ENCODE results near the gene CLDN16. TPM values are rescaled to one million over a fixed set of nuclear protein-coding genes. Genes with fewer than 3 reads are reported as not detected.

The CLDN16 gene
- total RNA-seq, 1 donor from 2014 or later: not detected

DNA sequence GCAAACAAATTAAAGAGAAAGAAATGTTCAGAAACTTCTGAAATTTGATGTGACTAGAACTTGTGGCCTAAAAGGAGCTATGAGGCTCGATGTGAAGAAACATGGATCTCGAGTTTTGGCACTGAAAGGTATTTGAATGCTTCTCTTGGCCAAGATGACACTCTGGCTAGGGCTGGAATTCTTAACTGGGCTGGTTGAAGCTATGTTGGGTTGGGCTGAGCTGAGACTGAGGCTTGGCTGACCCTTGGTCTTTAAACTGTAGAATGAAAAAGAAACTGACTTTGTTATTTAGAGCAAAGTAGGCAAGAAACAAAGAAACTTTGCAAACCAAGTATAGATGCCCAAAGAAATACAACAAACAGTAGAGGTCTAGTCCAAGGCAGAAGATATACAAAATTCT, 28.1 kb upstream of the CLDN16 start:
- Mint-ChIP-seq H3K27ac (ENCODE audit: unreplicated experiment) (no peak overlapping the region), H3K4me3 (ENCODE audit: unreplicated experiment) (no peak overlapping the region), H3K36me3 (ENCODE audit: unreplicated experiment) (no peaks in the 10 kb centered on the region), H3K9me3 (ENCODE audit: unreplicated experiment) (no peaks in the 10 kb centered on the region), H3K27me3 (ENCODE audit: unreplicated experiment) (no peaks in the 10 kb centered on the region), H3K4me1 (ENCODE audit: low read depth, unreplicated experiment) (peaks cover 5% of the 10 kb centered on the region)
- no peak for DNase-seq
- TF ChIP-seq, protein P1, sequence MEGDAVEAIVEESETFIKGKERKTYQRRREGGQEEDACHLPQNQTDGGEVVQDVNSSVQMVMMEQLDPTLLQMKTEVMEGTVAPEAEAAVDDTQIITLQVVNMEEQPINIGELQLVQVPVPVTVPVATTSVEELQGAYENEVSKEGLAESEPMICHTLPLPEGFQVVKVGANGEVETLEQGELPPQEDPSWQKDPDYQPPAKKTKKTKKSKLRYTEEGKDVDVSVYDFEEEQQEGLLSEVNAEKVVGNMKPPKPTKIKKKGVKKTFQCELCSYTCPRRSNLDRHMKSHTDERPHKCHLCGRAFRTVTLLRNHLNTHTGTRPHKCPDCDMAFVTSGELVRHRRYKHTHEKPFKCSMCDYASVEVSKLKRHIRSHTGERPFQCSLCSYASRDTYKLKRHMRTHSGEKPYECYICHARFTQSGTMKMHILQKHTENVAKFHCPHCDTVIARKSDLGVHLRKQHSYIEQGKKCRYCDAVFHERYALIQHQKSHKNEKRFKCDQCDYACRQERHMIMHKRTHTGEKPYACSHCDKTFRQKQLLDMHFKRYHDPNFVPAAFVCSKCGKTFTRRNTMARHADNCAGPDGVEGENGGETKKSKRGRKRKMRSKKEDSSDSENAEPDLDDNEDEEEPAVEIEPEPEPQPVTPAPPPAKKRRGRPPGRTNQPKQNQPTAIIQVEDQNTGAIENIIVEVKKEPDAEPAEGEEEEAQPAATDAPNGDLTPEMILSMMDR (IDR thresholded peaks at IDR 0.05; ENCODE audit: partially characterized antibody, unreplicated experiment): no peak

DNA sequence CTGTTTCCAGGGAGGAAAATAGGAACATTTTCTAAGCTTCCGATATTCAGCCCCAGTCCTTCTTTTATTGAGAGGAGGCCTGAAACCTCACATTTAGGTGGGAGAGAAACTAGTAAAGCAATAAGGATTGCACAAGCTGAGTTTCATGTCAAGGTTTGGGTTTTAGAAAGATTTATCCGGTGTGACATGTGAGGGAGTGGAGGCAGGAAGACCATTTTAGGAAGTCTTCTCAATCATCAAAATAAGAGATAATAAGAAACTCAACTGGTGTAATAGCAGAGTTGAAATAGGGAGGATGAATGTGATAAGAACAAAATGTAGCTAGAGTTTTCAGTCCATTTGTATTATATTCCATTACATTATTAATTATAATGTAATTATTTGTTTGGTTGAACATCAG, 27.7 kb upstream of the CLDN16 start:
- H3K36me3 Mint-ChIP-seq (ENCODE audit: unreplicated experiment): no peaks in the 10 kb centered on the region
- H3K27me3 Mint-ChIP-seq (ENCODE audit: unreplicated experiment): no peaks in the 10 kb centered on the region
- H3K27ac Mint-ChIP-seq (ENCODE audit: unreplicated experiment): no peak overlapping the region
- DNase-seq: no peak
- peaks cover 5% of the 10 kb centered on the region for H3K4me1 Mint-ChIP-seq (ENCODE audit: low read depth, unreplicated experiment)
- no peak overlapping the region for H3K4me3 Mint-ChIP-seq (ENCODE audit: unreplicated experiment)
- no peaks in the 10 kb centered on the region for H3K9me3 Mint-ChIP-seq (ENCODE audit: unreplicated experiment)
- TF ChIP-seq, protein P1 (IDR thresholded peaks at IDR 0.05; ENCODE audit: partially characterized antibody, unreplicated experiment): no peak

DNA sequence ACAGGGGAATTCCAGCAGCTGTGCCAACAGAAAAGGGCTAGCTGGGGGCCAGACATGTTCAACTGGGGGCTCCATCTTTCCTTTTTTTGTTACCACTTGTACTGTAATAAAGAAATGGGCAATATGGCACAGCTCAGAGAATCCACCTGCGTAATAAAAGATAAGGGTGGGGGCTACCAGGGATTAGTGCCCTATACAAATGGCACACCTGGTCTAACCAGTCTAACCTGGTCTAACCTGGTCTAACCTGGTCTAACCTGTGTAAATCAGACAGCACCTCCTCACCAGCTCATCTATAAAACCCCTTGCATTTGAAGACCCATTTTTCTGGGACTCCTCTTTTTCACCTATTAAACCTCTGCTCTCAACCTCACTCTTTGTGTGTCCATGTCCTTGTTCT, 26.2 kb upstream of the CLDN16 start:
- Mint-ChIP-seq H3K4me3 (ENCODE audit: unreplicated experiment) (no peak overlapping the region), H3K9me3 (ENCODE audit: unreplicated experiment) (no peaks in the 10 kb centered on the region), H3K27ac (ENCODE audit: unreplicated experiment) (no peak overlapping the region), H3K36me3 (ENCODE audit: unreplicated experiment) (no peaks in the 10 kb centered on the region), H3K27me3 (ENCODE audit: unreplicated experiment) (no peaks in the 10 kb centered on the region), H3K4me1 (ENCODE audit: low read depth, unreplicated experiment) (peaks cover 5% of the 10 kb centered on the region)
- TF ChIP-seq, protein P1 (IDR thresholded peaks at IDR 0.05; ENCODE audit: partially characterized antibody, unreplicated experiment): no peak
- DNase-seq: no peak

DNA sequence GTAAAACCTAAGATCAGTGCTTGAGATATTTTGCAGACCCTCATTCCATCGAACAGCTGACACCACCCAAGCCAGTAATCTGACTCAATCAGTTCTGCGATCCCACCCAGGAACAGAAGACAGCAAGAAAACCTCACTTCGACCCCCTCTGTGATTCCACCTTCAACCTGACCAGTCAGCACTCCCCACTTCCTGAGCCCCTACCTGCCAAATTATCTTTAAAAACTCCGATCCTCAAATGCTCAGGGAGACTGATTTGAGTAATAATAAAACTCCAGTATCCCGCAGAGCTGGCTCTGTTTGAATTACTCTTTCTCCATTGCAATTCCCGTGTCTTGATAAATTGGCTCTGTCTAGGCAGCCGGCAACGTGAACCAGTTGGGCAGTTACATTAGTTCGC, 25.7 kb upstream of the CLDN16 start:
- no peaks in the 10 kb centered on the region for H3K9me3 Mint-ChIP-seq (ENCODE audit: unreplicated experiment)
- DNase-seq: no peak
- TF ChIP-seq, protein P1 (IDR thresholded peaks at IDR 0.05; ENCODE audit: partially characterized antibody, unreplicated experiment): no peak
- H3K36me3 Mint-ChIP-seq (ENCODE audit: unreplicated experiment): no peaks in the 10 kb centered on the region
- no peak overlapping the region for H3K4me3 Mint-ChIP-seq (ENCODE audit: unreplicated experiment)
- no peak overlapping the region for H3K27ac Mint-ChIP-seq (ENCODE audit: unreplicated experiment)
- H3K4me1 Mint-ChIP-seq (ENCODE audit: low read depth, unreplicated experiment): peaks cover 5% of the 10 kb centered on the region
- H3K27me3 Mint-ChIP-seq (ENCODE audit: unreplicated experiment): no peaks in the 10 kb centered on the region

DNA sequence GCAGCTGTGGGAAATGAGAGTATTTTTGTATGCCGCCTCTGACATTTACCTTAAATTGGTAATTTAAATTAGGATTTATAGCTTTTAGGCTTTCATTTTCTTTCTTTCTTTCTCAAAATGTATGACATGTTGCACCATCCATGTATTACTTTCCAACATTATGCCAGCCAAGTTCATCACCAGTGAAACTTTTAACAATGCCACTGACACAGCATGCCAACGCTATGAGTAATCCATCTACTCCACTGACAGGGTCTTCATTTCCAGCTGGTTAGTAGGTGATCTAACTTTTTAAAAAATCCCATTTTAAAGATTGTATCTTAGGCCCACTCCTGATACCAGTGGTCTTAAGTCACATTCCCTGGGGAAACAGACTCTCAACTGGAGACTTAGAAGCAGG, 21.8 kb upstream of the CLDN16 start:
- DNase-seq: no peak
- no peaks in the 10 kb centered on the region for H3K9me3 Mint-ChIP-seq (ENCODE audit: unreplicated experiment)
- no peak overlapping the region for H3K4me3 Mint-ChIP-seq (ENCODE audit: unreplicated experiment)
- TF ChIP-seq, protein P1 (IDR thresholded peaks at IDR 0.05; ENCODE audit: partially characterized antibody, unreplicated experiment): no peak
- H3K36me3 Mint-ChIP-seq (ENCODE audit: unreplicated experiment): no peaks in the 10 kb centered on the region
- no peak overlapping the region for H3K27ac Mint-ChIP-seq (ENCODE audit: unreplicated experiment)
- H3K27me3 Mint-ChIP-seq (ENCODE audit: unreplicated experiment): no peaks in the 10 kb centered on the region
- peaks cover 5% of the 10 kb centered on the region for H3K4me1 Mint-ChIP-seq (ENCODE audit: low read depth, unreplicated experiment)
